Right atrium auricular region (tissue), 2 donors: ENCODE measurements around the gene MAEA. TPM values are rescaled to one million over a fixed set of nuclear protein-coding genes. Genes with fewer than 3 reads are reported as not detected.
A peak's percentile ranks its signal among the peaks of the same experiment; 100 is the strongest.

Source experiments
- DNase-seq: peaks from one replicate; pipeline ENCODE4 v3.0.0-alpha.2; 2019; ENCODE audit warnings: low spot score
- H3K27ac ChIP-seq, 2 donors: fragments of 200-600 bp; sonication (generic); 1 replicate in 1 of 2; 2 replicates in 1 of 2; pipeline ENCODE4 v1.5.1; 2016 to 2019
- H3K27me3 ChIP-seq, 2 donors: fragments of 200-600 bp; sonication (generic); one replicate each; pipeline versions ENCODE4 v1.5.1 to v1.6.0; 2017 to 2019
- H3K36me3 ChIP-seq: fragments of 200-600 bp; sonication (generic); one replicate; pipeline ENCODE4 v1.5.1; 2016
- H3K4me1 ChIP-seq, 2 donors: fragments of 200-600 bp; sonication (generic); one replicate each; pipeline versions ENCODE4 v1.5.1 to v1.6.0; 2017 to 2019
- H3K4me3 ChIP-seq, 2 donors: fragments of 200-600 bp; sonication (generic); 1 replicate in 1 of 2; 2 replicates in 1 of 2; pipeline ENCODE4 v1.5.1; 2017 to 2019; ENCODE audit warnings: mild to moderate bottlenecking in 1 of 2, moderate library complexity in 1 of 2
- H3K9me3 ChIP-seq, 2 donors: fragments of 200-600 bp; sonication (generic); one replicate each; pipeline ENCODE4 v1.5.1; 2019
- total RNA-seq, 2 donors: library from RNA; depleted of rRNA; stranded (reverse); fragments of >200 nt; gene quantifications; one replicate each; pipeline ENCODE4 v1.1.0, GENCODE V29; 2016
- TF ChIP-seq, protein P1 (sequence below), 2 donors: fragments of 200-600 bp; sonication (generic); IDR thresholded peaks; one replicate each; pipeline ENCODE4 v1.5.1; 2019; ENCODE audit warnings: antibody characterized with exemption in 2 of 2

Gene MAEA
- total RNA-seq, 2 donors from 2014 or later = 46.0 to 51.7 TPM

DNA sequence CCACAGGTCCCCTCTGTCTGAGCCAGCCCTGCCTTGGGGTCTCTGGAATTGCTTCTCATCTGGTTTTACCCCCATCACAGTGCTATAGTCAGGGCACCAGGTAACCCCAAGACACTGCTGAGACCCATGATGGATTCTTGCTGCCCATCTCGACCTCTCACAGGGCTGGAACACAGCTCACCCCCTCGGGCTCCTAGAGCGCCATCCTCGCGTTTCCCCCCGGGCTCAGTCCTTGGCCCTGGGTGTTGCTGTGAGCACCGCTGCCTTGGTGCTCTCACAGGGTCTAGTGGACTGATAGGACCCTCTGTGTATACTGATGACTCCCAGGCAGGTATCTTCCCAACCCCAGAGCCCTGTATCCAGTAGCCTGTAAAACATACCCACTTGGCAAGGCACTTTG, 8.8 kb downstream of the MAEA start:
- TF ChIP-seq, protein P1, sequence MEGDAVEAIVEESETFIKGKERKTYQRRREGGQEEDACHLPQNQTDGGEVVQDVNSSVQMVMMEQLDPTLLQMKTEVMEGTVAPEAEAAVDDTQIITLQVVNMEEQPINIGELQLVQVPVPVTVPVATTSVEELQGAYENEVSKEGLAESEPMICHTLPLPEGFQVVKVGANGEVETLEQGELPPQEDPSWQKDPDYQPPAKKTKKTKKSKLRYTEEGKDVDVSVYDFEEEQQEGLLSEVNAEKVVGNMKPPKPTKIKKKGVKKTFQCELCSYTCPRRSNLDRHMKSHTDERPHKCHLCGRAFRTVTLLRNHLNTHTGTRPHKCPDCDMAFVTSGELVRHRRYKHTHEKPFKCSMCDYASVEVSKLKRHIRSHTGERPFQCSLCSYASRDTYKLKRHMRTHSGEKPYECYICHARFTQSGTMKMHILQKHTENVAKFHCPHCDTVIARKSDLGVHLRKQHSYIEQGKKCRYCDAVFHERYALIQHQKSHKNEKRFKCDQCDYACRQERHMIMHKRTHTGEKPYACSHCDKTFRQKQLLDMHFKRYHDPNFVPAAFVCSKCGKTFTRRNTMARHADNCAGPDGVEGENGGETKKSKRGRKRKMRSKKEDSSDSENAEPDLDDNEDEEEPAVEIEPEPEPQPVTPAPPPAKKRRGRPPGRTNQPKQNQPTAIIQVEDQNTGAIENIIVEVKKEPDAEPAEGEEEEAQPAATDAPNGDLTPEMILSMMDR (IDR thresholded peaks at IDR 0.05) = no peak
- Histone ChIP-seq H3K4me1 (peaks cover 0 to 37% of the 10 kb centered on the region in 2 donors), H3K27me3 (no peaks in the 10 kb centered on the region), H3K27ac (no peak overlapping the region), H3K4me3 (no peak overlapping the region), H3K9me3 (no peaks in the 10 kb centered on the region), H3K36me3 (peaks cover 37% of the 10 kb centered on the region)
- DNase-seq = no peak

DNA sequence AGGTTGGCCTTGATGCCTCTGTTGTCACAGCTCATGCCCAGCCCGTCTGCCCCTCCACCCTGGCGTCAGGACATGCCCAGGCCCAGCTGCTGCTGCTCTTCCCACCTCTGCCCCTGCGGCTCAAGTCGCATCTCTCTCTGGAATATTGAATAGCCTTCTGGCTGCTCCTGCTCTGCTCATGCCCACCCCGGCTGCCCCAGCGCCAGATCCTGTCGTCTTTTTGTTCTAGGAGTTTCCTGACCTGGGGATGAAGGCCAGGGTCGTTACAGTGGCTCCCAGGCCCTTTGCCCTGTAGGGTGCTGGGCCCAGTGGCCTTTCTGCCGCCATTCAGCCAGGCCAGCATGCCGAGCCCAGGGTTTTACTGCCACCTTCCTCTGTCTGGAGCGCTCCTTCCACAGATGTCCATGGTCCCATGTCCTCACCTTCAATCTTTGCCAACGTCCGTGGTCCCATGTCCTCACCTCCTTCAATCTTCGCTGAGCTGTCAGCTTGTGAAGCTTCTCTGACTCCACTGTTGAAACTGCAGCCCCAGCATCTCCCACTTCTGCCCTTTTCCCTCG, 9.7 kb downstream of the MAEA start:
- no peak for DNase-seq
- Histone ChIP-seq H3K36me3 (peaks cover 37% of the 10 kb centered on the region), H3K27ac (no peak overlapping the region), H3K27me3 (no peaks in the 10 kb centered on the region), H3K4me3 (no peak overlapping the region), H3K4me1 (peaks cover 0 to 28% of the 10 kb centered on the region in 2 donors), H3K9me3 (no peaks in the 10 kb centered on the region)
- TF ChIP-seq, protein P1 (IDR thresholded peaks at IDR 0.05) = no peak

DNA sequence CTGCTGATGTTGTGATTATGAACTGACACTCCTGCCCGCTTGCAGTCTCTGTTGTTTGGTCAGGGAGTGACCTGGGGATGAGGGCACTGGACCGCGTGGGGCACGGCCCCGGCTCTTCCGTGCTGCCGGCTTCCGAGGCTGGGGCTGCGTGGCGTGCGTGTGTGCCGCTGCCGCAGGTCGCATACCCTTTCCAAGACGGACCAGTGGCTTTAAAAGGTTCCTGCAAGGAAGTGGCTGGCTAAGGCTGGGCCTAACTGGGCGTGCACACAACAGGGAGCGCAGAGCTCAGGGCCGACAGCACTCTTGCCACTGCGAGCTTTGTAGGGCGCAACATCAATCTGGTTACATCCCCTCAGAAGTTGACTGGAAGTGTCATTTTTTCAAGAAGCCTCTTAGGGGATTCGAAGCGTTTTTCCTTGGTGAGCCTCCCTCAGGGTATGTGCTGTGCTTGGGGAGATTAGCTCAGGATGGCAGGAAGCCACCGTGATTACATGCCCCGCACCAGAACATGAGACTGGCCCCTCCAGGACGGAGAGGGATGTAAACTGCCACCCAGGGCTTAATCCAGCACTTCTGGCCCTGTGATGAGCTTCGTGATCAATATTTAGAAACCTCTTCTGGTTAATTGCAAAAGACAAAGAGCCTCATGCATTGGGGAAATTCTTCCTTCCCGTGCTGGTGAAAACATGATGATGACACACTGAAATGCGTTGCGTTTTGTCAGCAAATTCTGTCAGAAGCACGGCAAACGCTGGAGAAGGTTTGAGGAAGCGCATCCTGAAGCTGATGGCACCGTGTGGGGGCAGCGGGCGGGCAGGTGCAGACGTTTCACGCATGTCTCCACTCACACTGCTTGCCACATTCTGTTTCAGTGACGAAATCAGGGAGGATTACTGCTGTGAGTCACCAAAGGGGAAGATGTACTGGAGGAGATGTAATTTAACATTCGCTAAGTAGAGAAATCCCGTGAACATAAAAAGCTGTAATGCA, 11.1 kb downstream of the MAEA start:
- DNase-seq = peak; percentile 78
- Histone ChIP-seq H3K27me3 (no peaks in the 10 kb centered on the region), H3K9me3 (no peaks in the 10 kb centered on the region), H3K36me3 (peaks cover 37% of the 10 kb centered on the region), H3K4me3 (no peak overlapping the region), H3K27ac (peak overlapping the region; percentile 17 to 44), H3K4me1 (peaks cover 0 to 17% of the 10 kb centered on the region in 2 donors)
- TF ChIP-seq, protein P1 (IDR thresholded peaks at IDR 0.05) = no peak

DNA sequence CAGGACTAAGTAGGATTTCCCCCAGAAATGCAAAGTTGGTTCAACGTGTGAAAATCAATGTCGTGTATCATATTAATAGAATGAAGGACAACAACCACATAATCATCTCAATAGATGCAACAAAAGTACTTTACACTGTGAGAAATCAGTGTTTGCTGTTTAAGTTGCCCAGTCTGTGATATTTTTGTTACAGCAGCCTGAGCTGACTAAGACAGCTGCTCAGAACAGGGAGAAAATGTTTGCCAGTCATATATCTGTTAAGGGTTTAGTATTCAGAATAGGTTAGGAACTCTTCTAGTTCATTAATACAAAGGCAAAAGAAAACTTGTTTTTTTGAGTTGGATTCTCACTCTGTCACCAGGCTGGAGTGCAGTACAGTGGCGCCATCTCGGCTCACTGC, 12.5 kb downstream of the MAEA start:
- Histone ChIP-seq H3K27me3 (no peaks in the 10 kb centered on the region), H3K36me3 (peaks cover 31% of the 10 kb centered on the region), H3K27ac (no peak overlapping the region), H3K4me1 (peaks cover 0 to 17% of the 10 kb centered on the region in 2 donors), H3K9me3 (no peaks in the 10 kb centered on the region), H3K4me3 (no peak overlapping the region)
- no peak for DNase-seq
- TF ChIP-seq, protein P1 (IDR thresholded peaks at IDR 0.05) = no peak

DNA sequence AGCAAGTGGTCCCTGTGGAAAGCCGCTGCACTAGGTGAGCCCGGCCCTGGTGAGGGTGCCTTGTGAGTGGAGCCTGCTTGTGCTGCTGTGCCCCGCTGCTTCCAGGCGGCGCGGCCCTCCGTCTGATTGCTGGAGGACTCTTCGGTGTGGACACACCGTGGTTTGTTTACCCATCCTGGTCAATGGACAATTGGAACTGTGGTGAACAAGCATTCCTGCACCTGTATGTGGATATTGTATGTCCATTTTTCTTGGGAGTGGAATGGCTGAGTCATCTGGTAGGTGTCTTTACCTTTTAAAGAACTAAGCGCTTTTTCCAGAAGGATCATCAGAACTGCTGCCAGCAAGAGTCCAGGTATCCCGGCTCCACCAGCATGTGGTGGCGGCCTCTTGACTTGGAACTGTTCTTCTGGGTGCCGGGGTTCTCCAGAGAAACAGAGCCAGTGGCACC, 15.6 kb downstream of the MAEA start:
- Histone ChIP-seq H3K9me3 (no peaks in the 10 kb centered on the region), H3K4me1 (peaks cover 0 to 32% of the 10 kb centered on the region in 2 donors)
- TF ChIP-seq, protein P1 (IDR thresholded peaks at IDR 0.05) = no peak

More for the DNA sequence above, 15.6 kb downstream of the MAEA start:
- no peak for DNase-seq
- no peaks in the 10 kb centered on the region for H3K27me3 ChIP-seq
- H3K27ac ChIP-seq = no peak overlapping the region
- H3K36me3 ChIP-seq = peaks cover 3% of the 10 kb centered on the region
- H3K4me3 ChIP-seq = no peak overlapping the region
